Activated CD8-positive, alpha-beta T cell treated with anti-CD3 and anti-CD28 coated beads, Interleukin-2, amount 10 ng/mL, durations not matched to agents 7 days and 5 days (primary cell): Measurements from ENCODE around the gene ABCC2. TPM values are rescaled to one million over a fixed set of nuclear protein-coding genes. Genes with fewer than 3 reads are reported as not detected.
"Not testable (repeated sequence)": the region's sequence is repeated elsewhere in the genome, so short reads cannot be mapped to it uniquely, and the experiment has no call there.

Source experiments
- ATAC-seq: fragments of 150-1000 bp; cut with Tn5 transposase; one replicate; pipeline ENCODE4 v1.10.0; 2021; ENCODE audit warnings: moderate library complexity
- CTCF ChIA-PET: fragments of 350-600 bp; sonication (Branson Sonifier 250); formaldehyde crosslinking; loops from one replicate; lab custom pipeline; 2021; ENCODE audit warnings: antibody characterized with exemption; lab: Charles Lee
- POLR2A ChIA-PET: fragments of 350-600 bp; sonication (Branson Sonifier 250); formaldehyde crosslinking; loops from one replicate; lab custom pipeline; 2021; ENCODE audit warnings: antibody characterized with exemption; lab: Charles Lee
- DNase-seq: peaks from one replicate; pipeline ENCODE4 v3.0.0-alpha.2; 2020
- H3K27ac Mint-ChIP-seq: one replicate; pipeline ENCODE4 v1.8.0; 2021; ENCODE audit warnings: mild to moderate bottlenecking, mixed read lengths
- H3K27me3 Mint-ChIP-seq: one replicate; pipeline ENCODE4 v1.8.0; 2021; ENCODE audit warnings: low read depth, mixed read lengths
- H3K36me3 Mint-ChIP-seq: one replicate; pipeline ENCODE4 v1.8.0; 2021; ENCODE audit warnings: low read depth, mixed read lengths
- H3K4me1 Mint-ChIP-seq: one replicate; pipeline ENCODE4 v1.8.0; 2021; ENCODE audit warnings: low read depth, mixed read lengths
- H3K4me3 Mint-ChIP-seq: one replicate; pipeline ENCODE4 v1.8.0; 2021; ENCODE audit warnings: mild to moderate bottlenecking, mixed read lengths
- H3K9me3 Mint-ChIP-seq: one replicate; pipeline ENCODE4 v1.8.0; 2022; ENCODE audit warnings: mixed read lengths; ENCODE audit not compliant: insufficient read depth
- total RNA-seq, 2 experiments: library from RNA; stranded (reverse); gene quantifications; one replicate each; pipeline ENCODE4 v1.2.3, GENCODE V29; 2021

Gene ABCC2
- total RNA-seq, 2 experiments from 2014 or later, result 0.76 to 0.97 TPM

DNA sequence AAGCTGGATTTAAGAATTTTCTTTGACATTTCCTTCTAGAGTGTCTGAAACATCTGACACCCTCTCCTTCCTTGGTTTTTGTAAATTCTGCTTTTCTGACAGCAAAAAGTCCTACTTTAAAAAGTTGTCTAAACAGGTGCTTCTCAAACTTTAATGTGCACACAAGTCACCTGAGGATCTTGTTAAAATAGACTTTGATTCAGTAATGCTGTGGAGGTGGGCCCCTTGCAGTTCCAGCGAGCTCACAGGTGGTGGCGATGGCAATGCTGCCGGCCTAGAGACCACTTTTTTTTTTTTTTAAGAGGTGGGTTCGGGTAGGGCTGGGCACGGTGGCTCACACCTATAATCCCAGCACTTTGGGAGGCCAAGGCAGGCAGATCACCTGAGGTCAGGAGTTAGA, 77.1 kb downstream of the ABCC2 start:
- DNase-seq, result peak; percentile 28
- Mint-ChIP-seq H3K27ac (no peak overlapping the region), H3K27me3 (peaks cover 28% of the 10 kb centered on the region), H3K9me3 (no peaks in the 10 kb centered on the region), H3K36me3 (no peaks in the 10 kb centered on the region), H3K4me1 (no peaks in the 10 kb centered on the region), H3K4me3 (no peak overlapping the region)
- ChIA-PET CTCF (interaction anchor here (0.6 to 2.9 kb wide), 4 partner anchors 14 to 273 kb away, joined by 3 to 25 read pairs (median 14); partner anchors contain the start of gene DNMBP), POLR2A (no interaction called here)
- no peak for ATAC-seq

- ATAC-seq, result no peak
Measured at GRCh38 chr10:99860466-99860865, 78.0 kb downstream of the ABCC2 start.

GRCh38 chr10:99863535-99864240, 81.2 kb downstream of the ABCC2 start:
- peaks cover 63% of the 10 kb centered on the region for H3K27me3 Mint-ChIP-seq
- H3K4me3 Mint-ChIP-seq, POLR2A ChIA-PET, DNase-seq, H3K9me3 Mint-ChIP-seq, H3K4me1 Mint-ChIP-seq, H3K36me3 Mint-ChIP-seq, CTCF ChIA-PET, ATAC-seq, H3K27ac Mint-ChIP-seq: not testable (repeated sequence)

More at GRCh38 chr10:99860466-99860865, 78.0 kb downstream of the ABCC2 start:
- Mint-ChIP-seq H3K27ac (no peak overlapping the region), H3K27me3 (peaks cover 34% of the 10 kb centered on the region), H3K9me3 (no peaks in the 10 kb centered on the region), H3K4me1 (no peaks in the 10 kb centered on the region), H3K4me3 (no peak overlapping the region), H3K36me3 (peaks cover 2% of the 10 kb centered on the region)
- DNase-seq, result no peak
- ChIA-PET POLR2A (no interaction called here), CTCF (interaction anchor here (2.3 to 2.9 kb wide), 2 partner anchors 15 to 186 kb away, joined by 19 to 25 read pairs; no protein-coding TSS in a partner anchor)

DNA sequence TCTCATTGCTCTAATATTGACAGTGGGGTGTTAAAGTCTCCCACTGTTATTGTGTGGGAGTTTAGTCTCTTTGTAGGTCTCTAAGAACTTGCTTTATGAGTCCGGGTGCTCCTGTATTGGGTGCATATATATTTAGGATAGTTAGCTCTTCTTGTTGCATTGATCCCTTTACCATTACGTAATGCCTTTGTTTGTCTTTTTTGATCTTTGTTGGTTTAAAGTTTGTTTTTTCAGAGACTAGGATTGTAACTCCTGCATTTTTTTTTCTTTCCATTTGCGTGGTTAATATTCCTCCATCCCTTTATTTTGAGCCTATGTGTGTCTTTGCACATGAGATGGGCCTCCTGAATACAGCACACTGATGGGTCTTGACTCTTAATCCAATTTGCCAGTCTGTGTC, 84.8 kb downstream of the ABCC2 start:
- CTCF ChIA-PET, result interaction anchor here (0.7 to 1.4 kb wide), 2 partner anchors 21 to 39 kb away, joined by 3 to 4 read pairs; no protein-coding TSS in a partner anchor
- H3K36me3 Mint-ChIP-seq, H3K9me3 Mint-ChIP-seq, ATAC-seq, POLR2A ChIA-PET, H3K4me3 Mint-ChIP-seq, DNase-seq, H3K27ac Mint-ChIP-seq: not testable (repeated sequence)
- H3K4me1 Mint-ChIP-seq, result peaks cover 16% of the 10 kb centered on the region
- H3K27me3 Mint-ChIP-seq, result peaks cover 64% of the 10 kb centered on the region

- H3K9me3 Mint-ChIP-seq, result peaks cover 10% of the 10 kb centered on the region
- peaks cover 9% of the 10 kb centered on the region for H3K36me3 Mint-ChIP-seq
- no peak overlapping the region for H3K27ac Mint-ChIP-seq
- CTCF ChIA-PET, result interaction anchor here (1.2 to 2.4 kb wide), 2 partner anchors 24 to 176 kb away, joined by 8 to 21 read pairs; no protein-coding TSS in a partner anchor
- peaks cover 64% of the 10 kb centered on the region for H3K27me3 Mint-ChIP-seq
- ATAC-seq (peak; percentile 13), DNase-seq (no peak)
- peaks cover 16% of the 10 kb centered on the region for H3K4me1 Mint-ChIP-seq
- POLR2A ChIA-PET, result interaction anchor here (0.6 kb wide), 2 partner anchors 34 to 304 kb away, joined by 3 read pairs; no protein-coding TSS in a partner anchor
- peak overlapping the region; percentile 56 for H3K4me3 Mint-ChIP-seq
Measured at GRCh38 chr10:99869581-99870122, 87.2 kb downstream of the ABCC2 start.

GRCh38 chr10:99870123-99870730, 87.8 kb downstream of the ABCC2 start:
- H3K4me3 Mint-ChIP-seq, result peak overlapping the region; percentile 56
- H3K36me3 Mint-ChIP-seq, result peaks cover 9% of the 10 kb centered on the region
- DNase-seq (peak; percentile 46), ATAC-seq (peak; percentile 92)
- peaks cover 16% of the 10 kb centered on the region for H3K4me1 Mint-ChIP-seq
- peaks cover 10% of the 10 kb centered on the region for H3K9me3 Mint-ChIP-seq
- ChIA-PET CTCF (interaction anchor here (1.2 to 2.4 kb wide), 2 partner anchors 24 to 175 kb away, joined by 8 to 21 read pairs; no protein-coding TSS in a partner anchor), POLR2A (interaction anchor here (0.6 kb wide), 2 partner anchors 34 to 304 kb away, joined by 3 read pairs; no protein-coding TSS in a partner anchor)
- H3K27me3 Mint-ChIP-seq, result peaks cover 61% of the 10 kb centered on the region
- H3K27ac Mint-ChIP-seq, result peak overlapping the region; percentile 18

GRCh38 chr10:99872367-99873162, 90.1 kb downstream of the ABCC2 start:
- DNase-seq (no peak), ATAC-seq (no peak)
- CTCF ChIA-PET, result interaction anchor here (1.4 kb wide), 1 partner anchor 27 kb away, joined by 6 read pairs; no protein-coding TSS in a partner anchor
- Mint-ChIP-seq H3K27ac (no peak overlapping the region), H3K27me3 (peaks cover 37% of the 10 kb centered on the region), H3K4me1 (peaks cover 16% of the 10 kb centered on the region), H3K36me3 (peaks cover 6% of the 10 kb centered on the region), H3K9me3 (no peaks in the 10 kb centered on the region), H3K4me3 (no peak overlapping the region)
- POLR2A ChIA-PET, result no interaction called here

DNA sequence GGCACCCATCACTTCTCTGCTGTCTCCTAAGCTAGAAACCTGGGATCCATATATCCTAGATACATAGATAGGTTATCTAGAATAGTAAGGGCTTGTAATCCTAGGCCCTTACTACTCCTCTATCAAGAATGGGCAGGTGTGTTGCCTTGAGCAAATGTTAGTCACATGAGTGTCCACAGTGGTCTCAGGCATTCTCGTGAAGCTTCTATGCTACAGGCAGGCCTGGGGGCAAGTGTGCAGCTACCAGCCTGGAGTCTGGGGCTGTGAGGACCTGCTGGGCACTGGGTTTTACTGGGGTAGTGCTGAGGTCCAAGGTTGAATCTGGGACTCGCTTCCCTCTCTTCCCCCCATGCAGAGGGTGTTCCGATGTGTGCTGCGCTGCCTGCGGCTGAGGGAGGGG, 91.4 kb downstream of the ABCC2 start:
- Mint-ChIP-seq H3K36me3 (peaks cover 13% of the 10 kb centered on the region), H3K9me3 (no peaks in the 10 kb centered on the region), H3K4me1 (peaks cover 23% of the 10 kb centered on the region), H3K27ac (no peak overlapping the region), H3K27me3 (peaks cover 27% of the 10 kb centered on the region), H3K4me3 (no peak overlapping the region)
- POLR2A ChIA-PET, result no interaction called here
- ATAC-seq, result no peak
- CTCF ChIA-PET, result no interaction called here
- DNase-seq, result no peak

DNA sequence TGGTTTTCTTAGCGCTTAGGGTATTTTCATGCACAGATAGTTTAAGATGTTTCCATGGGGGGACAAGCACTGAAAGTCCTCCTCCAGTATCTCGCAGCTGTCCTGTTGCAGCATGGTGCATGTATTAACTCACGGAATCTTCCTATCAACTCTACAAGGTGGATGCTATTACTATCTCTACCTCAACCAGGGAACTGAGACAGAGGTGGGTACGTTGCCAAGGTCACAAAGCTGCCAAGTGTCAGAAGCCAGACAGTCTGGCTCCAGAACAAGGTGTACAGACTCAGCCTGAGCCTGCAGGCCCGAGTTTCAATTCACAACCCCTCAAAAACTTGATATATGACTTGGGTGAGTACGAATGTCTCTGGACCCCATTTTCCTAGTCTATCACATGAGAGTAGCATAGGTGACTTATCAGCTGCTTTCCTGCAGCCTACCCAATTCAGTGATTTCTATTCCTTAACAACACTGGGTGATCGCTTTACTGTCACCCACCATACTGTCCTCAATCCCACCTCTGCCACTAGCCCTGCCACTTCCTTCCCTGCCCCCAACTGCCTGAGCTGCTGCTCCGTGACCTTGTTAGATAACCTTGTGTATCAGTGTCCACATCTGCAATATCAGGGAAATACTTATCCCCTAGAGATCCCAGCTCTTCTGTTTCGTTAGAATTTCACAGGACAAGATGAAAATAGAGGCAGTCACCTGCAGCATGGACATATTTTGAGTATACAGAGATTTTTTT, 92.1 kb downstream of the ABCC2 start:
- peaks cover 24% of the 10 kb centered on the region for H3K27me3 Mint-ChIP-seq
- H3K9me3 Mint-ChIP-seq, result no peaks in the 10 kb centered on the region
- CTCF ChIA-PET, result interaction anchor here (1.5 kb wide), 1 partner anchor 28 kb away, joined by 3 read pairs; no protein-coding TSS in a partner anchor
- POLR2A ChIA-PET, result interaction anchor here (0.7 kb wide), 1 partner anchor 22 kb away, joined by 3 read pairs; no protein-coding TSS in a partner anchor
- no peak overlapping the region for H3K4me3 Mint-ChIP-seq
- peaks cover 13% of the 10 kb centered on the region for H3K36me3 Mint-ChIP-seq
- H3K4me1 Mint-ChIP-seq, result peaks cover 21% of the 10 kb centered on the region
- DNase-seq, result no peak
- no peak overlapping the region for H3K27ac Mint-ChIP-seq
- ATAC-seq, result no peak

DNA sequence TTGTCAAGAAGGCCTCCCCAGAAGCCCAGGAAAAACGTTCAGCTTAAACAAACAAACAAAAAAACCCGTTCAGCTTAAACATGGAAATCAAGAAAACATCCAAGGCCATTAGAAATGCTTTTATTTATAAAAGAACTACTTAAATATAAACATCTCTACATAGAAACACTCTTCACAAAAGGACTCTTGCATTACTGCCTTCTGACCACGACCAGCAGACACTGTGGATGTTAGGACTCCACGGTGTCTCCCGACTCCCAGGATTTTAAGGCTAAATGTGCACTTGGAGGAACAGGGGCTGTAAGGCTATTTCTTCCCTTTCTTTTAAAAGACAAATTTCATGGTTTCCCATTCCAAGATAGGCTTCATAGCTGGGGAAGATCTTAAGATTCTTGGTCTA, 93.0 kb downstream of the ABCC2 start:
- DNase-seq (no peak), ATAC-seq (no peak)
- Mint-ChIP-seq H3K27me3 (peaks cover 19% of the 10 kb centered on the region), H3K4me1 (peaks cover 12% of the 10 kb centered on the region), H3K4me3 (no peak overlapping the region), H3K27ac (no peak overlapping the region), H3K9me3 (no peaks in the 10 kb centered on the region), H3K36me3 (peaks cover 20% of the 10 kb centered on the region)
- CTCF ChIA-PET, result interaction anchor here (1.5 kb wide), 1 partner anchor 29 kb away, joined by 3 read pairs; no protein-coding TSS in a partner anchor
- POLR2A ChIA-PET, result no interaction called here
